GM20000 (cell line): ENCODE data around the gene UBXN4.
A peak's percentile ranks its signal among the peaks of the same experiment; 100 is the strongest.
"Not testable (repeated sequence)": the region's sequence is repeated elsewhere in the genome, so short reads cannot be mapped to it uniquely, and the experiment has no call there.

ENCODE experiments used
- DNase-seq: peaks from one replicate; pipeline ENCODE4 v3.0.0; 2012; ENCODE audit warnings: low spot score
- CTCF ChIP-seq: IDR thresholded peaks from 2 replicates; pipeline ENCODE4 v1.5.1; 2012; ENCODE audit warnings: mild to moderate bottlenecking, control low read depth; ENCODE audit errors: extremely low read depth, missing control alignments

The UBXN4 gene, protein sequence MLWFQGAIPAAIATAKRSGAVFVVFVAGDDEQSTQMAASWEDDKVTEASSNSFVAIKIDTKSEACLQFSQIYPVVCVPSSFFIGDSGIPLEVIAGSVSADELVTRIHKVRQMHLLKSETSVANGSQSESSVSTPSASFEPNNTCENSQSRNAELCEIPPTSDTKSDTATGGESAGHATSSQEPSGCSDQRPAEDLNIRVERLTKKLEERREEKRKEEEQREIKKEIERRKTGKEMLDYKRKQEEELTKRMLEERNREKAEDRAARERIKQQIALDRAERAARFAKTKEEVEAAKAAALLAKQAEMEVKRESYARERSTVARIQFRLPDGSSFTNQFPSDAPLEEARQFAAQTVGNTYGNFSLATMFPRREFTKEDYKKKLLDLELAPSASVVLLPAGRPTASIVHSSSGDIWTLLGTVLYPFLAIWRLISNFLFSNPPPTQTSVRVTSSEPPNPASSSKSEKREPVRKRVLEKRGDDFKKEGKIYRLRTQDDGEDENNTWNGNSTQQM

GRCh38 chr2:135741395-135742324 is at the start of gene UBXN4:
Gene UBXN4 (plus strand): TSS chr2:135741855. CDS start chr2:135741930, 75 bp downstream.
- TF ChIP-seq CTCF: peak; percentile 50
- DNase-seq: peak; percentile 95

GRCh38 chr2:135694711-135695110 is 46.9 kb upstream of the UBXN4 start:
- TF ChIP-seq CTCF: no peak
- DNase-seq: no peak

DNA sequence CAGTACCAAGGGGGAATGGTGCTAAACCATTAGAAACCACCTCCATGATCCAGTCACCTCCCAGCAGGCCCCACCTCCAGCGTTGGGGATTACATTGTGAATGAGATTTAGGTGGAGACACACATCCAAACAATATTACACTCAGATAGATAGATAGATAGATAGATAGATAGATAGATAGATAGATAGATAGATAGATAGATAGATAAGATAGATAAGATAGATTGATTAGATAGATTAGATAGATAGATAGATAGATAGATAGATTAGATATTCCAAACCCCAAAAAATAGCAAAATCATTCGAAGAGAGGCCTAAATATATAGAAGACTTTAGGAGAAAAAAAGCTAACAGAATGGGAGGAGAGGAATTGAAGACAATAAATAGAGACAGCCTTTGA is 42.8 kb upstream of the UBXN4 start:
- no peak for DNase-seq
- no peak for TF ChIP-seq CTCF

GRCh38 chr2:135701442-135701841 is 40.2 kb upstream of the UBXN4 start:
- no peak for DNase-seq
- no peak for TF ChIP-seq CTCF

- no peak for TF ChIP-seq CTCF
- DNase-seq: no peak
Measured at GRCh38 chr2:135703300-135703699, 38.4 kb upstream of the UBXN4 start.

GRCh38 chr2:135704075-135704474 is 37.6 kb upstream of the UBXN4 start:
- not testable (repeated sequence) for DNase-seq

DNA sequence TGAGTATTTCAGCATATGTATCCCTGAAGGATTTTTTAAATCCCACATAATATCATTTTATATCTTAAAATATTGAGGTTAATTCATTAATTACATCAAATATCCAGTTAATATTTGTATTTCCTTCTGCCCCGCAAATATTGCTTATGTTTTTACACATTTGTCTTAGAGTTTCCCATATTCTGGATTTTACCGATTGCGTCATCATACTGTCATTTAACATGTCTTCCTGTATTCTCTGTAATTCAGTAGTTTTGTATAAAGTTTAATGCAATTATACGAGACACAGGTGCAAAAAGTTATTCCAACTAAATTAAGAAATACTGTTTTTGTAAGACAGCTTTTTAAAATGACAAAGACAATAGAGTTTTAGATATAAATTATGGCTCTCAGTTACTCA is 33.5 kb upstream of the UBXN4 start:
- no peak for DNase-seq
- TF ChIP-seq CTCF: no peak
